ENCODE results near the gene CBARP. TPM values are rescaled to one million over a fixed set of nuclear protein-coding genes. Genes with fewer than 3 reads are reported as not detected.

Gene CBARP
- total RNA-seq, 1 donor from 2014 or later, result 3.9 TPM

DNA sequence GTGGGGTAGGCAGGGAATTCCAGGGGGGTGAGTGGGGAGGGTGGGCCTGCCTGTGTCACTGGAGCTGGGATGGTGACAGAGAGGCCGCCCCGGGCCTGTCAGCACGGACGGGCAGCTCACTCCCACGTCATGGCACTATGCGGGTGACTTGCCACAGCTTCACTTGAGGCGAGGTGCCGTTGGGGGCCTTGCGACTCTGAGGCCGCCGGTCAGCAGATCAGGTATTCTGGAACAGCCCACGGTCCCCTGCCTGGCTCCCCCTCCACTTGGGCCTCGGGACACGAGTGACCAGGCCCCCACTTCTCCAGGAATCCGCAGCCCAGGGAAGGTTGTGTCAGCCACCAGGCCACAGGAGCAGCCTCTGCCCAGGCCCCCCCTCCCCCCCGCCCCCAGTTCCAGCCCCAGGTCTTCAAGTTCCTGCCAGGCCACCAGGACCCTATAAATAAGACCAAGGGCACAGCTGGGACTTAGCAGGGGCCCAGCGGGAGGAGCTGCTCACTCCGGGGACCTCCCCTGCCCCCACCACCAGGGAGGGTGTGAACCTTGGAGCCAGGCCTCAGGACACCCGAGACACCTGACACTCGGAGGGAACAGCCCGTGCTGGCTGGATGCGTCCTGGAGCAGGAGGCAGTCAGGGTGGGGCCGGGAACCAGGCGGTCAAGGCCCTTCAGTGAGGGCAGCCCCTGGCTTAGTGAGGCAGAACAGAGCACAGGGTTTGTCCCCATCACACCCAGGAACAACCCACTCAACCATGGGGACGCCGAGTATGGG lies 7.9 kb upstream of the CBARP start:
- no peak for DNase-seq (ENCODE audit: extremely low spot score in 2 of 2)
- Histone ChIP-seq H3K4me1 (peaks cover 67% of the 10 kb centered on the region), H3K27ac (peak overlapping the region; percentile 100), H3K27me3 (no peaks in the 10 kb centered on the region), H3K36me3 (no peaks in the 10 kb centered on the region), H3K4me3 (peak overlapping the region in 1 of 2 donors; percentile 32), H3K9me3 (no peaks in the 10 kb centered on the region)
- intact Hi-C loops (cut with DNase I), result loop anchor here (5.0 to 10.0 kb wide), 2 partner anchors 223 to 321 kb away; partner anchors contain the start of genes ARID3A, RNU6-2 and TMEM259
- peak in 1 of 2 donors; percentile 69 for TF ChIP-seq POLR2AphosphoS5 (IDR thresholded peaks at IDR 0.05; ENCODE audit: insufficient read depth in 1 of 2, low read depth in 1 of 2)
- TF ChIP-seq, protein P1, sequence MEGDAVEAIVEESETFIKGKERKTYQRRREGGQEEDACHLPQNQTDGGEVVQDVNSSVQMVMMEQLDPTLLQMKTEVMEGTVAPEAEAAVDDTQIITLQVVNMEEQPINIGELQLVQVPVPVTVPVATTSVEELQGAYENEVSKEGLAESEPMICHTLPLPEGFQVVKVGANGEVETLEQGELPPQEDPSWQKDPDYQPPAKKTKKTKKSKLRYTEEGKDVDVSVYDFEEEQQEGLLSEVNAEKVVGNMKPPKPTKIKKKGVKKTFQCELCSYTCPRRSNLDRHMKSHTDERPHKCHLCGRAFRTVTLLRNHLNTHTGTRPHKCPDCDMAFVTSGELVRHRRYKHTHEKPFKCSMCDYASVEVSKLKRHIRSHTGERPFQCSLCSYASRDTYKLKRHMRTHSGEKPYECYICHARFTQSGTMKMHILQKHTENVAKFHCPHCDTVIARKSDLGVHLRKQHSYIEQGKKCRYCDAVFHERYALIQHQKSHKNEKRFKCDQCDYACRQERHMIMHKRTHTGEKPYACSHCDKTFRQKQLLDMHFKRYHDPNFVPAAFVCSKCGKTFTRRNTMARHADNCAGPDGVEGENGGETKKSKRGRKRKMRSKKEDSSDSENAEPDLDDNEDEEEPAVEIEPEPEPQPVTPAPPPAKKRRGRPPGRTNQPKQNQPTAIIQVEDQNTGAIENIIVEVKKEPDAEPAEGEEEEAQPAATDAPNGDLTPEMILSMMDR (IDR thresholded peaks at IDR 0.05), result no peak

- TF ChIP-seq POLR2A (IDR thresholded peaks at IDR 0.05) (no peak), POLR2AphosphoS5 (IDR thresholded peaks at IDR 0.05; ENCODE audit: insufficient read depth in 1 of 2, low read depth in 1 of 2) (peak in 1 of 2 donors; percentile 32)
- Histone ChIP-seq H3K4me1 (peaks cover 73% of the 10 kb centered on the region), H3K27me3 (no peaks in the 10 kb centered on the region), H3K9me3 (no peaks in the 10 kb centered on the region), H3K4me3 (peak overlapping the region; percentile 1 to 32), H3K36me3 (no peaks in the 10 kb centered on the region), H3K27ac (peak overlapping the region; percentile 100)
- intact Hi-C loops (cut with DNase I), result loop anchor here (1.0 to 10.0 kb wide), 4 partner anchors 21 to 320 kb away; partner anchors contain the start of genes ARID3A, RNU6-2 and TMEM259
- DNase-seq (ENCODE audit: extremely low spot score in 2 of 2), result no peak
Measured at GRCh38 chr19:1244693-1245451, 7.1 kb upstream of the CBARP start.

GRCh38 chr19:1243768-1244692 lies 6.2 kb upstream of the CBARP start:
- H3K4me3 ChIP-seq, result peak overlapping the region; percentile 1 to 32
- peaks cover 76% of the 10 kb centered on the region for H3K4me1 ChIP-seq
- no peak for DNase-seq (ENCODE audit: extremely low spot score in 2 of 2)
- H3K27me3 ChIP-seq, result no peaks in the 10 kb centered on the region
- H3K27ac ChIP-seq, result peak overlapping the region; percentile 100
- intact Hi-C loops (cut with DNase I), result loop anchor here (1.0 to 10.0 kb wide), 3 partner anchors 22 to 319 kb away; partner anchors contain the start of gene ARID3A
- TF ChIP-seq POLR2AphosphoS5 (IDR thresholded peaks at IDR 0.05; ENCODE audit: insufficient read depth in 1 of 2, low read depth in 1 of 2) (peak; percentile 67 to 78), POLR2A (IDR thresholded peaks at IDR 0.05) (no peak)
- TF ChIP-seq, protein P1 (IDR thresholded peaks at IDR 0.05), result peak; percentile 96 to 99 (median 99)
- H3K36me3 ChIP-seq, result no peaks in the 10 kb centered on the region
- no peaks in the 10 kb centered on the region for H3K9me3 ChIP-seq

GRCh38 chr19:1241417-1242095 lies 3.8 kb upstream of the CBARP start, which contains the start of gene ATP5F1D:
TSS of gene ATP5F1D (plus strand) at chr19:1241751. CDS start at chr19:1241851, 100 bp downstream.
- Histone ChIP-seq H3K27ac (peak within 1 kb of the TSS; percentile 97), H3K4me3 (peak within 1 kb of the TSS; percentile 70 to 90), H3K9me3 (no peaks in the 10 kb centered on the region), H3K27me3 (no peaks in the 10 kb centered on the region), H3K36me3 (no peaks in the 10 kb centered on the region), H3K4me1 (peaks cover 75% of the 10 kb centered on the region)
- TF ChIP-seq POLR2AphosphoS5 (IDR thresholded peaks at IDR 0.05; ENCODE audit: insufficient read depth in 1 of 2, low read depth in 1 of 2), result peak; percentile 81 to 93
- TF ChIP-seq POLR2A (IDR thresholded peaks at IDR 0.05), result peak in 1 of 2 donors; percentile 81
- TF ChIP-seq, protein P1 (IDR thresholded peaks at IDR 0.05), result no peak
- no peak for DNase-seq (ENCODE audit: extremely low spot score in 2 of 2)
- intact Hi-C loops (cut with DNase I), result loop anchor here (5.0 to 10.0 kb wide), 2 partner anchors 129 to 317 kb away; partner anchors contain the start of gene ARID3A
